Hindlimb muscle (tissue), 1 donor: Measurements from ENCODE around the gene CHST2. TPM values are rescaled to one million over a fixed set of nuclear protein-coding genes. Genes with fewer than 3 reads are reported as not detected.

Source experiments
- DNase-seq: peaks from one replicate; pipeline ENCODE4 v3.0.0-alpha.2; 2013
- polyA plus RNA-seq: library from polyadenylated mRNA; unstranded; fragments of 120-200 nt; gene quantifications from one replicate; pipeline ENCODE4 v1.2.1, GENCODE V29; 2013; ENCODE audit not compliant: insufficient read length

CHST2 gene
- polyA plus RNA-seq, 1 donor, result 4.4 TPM

GRCh38 chr3:143099210-143099609 lies 20.4 kb upstream of the CHST2 start:
- DNase-seq, result no peak

- DNase-seq, result no peak
These were observed 19.9 kb upstream of the CHST2 start for GRCh38 chr3:143099690-143100089.

- no peak for DNase-seq
These were observed 19.1 kb upstream of the CHST2 start for GRCh38 chr3:143100451-143100850.

GRCh38 chr3:143101792-143102381 lies 17.7 kb upstream of the CHST2 start:
- DNase-seq, result no peak

DNA sequence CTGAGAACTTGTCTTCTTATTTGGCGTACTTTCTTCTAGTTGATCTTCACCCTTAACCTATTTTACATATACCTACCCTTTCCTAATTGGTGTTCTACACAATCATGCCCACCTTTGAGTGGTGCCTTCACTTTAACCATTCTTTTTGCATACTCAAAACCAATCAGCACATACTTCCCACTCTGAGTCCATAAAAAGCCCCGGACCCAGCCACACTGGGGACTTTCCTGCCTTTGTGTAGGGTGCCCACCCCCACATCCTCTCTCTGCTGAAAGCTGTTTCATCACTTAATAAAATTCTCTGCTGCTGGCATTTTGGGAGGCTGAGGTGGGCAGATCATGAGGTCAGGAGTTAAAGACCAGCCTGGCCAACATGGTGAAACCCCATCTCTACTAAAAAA lies 15.9 kb upstream of the CHST2 start:
- DNase-seq, result no peak

- no peak for DNase-seq
These were observed 14.4 kb upstream of the CHST2 start for GRCh38 chr3:143105170-143105569.

DNA sequence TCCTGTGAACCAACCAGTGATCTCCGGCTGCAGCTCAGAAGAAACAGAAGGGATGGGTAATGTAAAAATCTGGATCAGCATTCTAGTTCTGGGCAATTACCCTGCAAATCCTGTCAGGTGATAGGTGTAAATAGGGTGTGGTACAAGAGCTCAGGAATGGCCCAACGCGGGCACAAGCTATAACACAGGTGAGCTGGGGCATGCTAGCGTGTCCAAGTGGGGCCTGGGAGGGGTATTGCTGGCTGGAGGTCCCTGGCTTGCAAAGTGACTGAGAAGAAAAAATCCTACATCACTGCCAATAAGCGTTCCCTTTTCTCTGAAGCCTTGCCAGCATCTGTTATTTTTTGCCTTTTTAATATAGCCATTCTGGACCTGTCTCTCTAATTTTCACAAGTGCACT lies 9.7 kb upstream of the CHST2 start:
- no peak for DNase-seq

DNA sequence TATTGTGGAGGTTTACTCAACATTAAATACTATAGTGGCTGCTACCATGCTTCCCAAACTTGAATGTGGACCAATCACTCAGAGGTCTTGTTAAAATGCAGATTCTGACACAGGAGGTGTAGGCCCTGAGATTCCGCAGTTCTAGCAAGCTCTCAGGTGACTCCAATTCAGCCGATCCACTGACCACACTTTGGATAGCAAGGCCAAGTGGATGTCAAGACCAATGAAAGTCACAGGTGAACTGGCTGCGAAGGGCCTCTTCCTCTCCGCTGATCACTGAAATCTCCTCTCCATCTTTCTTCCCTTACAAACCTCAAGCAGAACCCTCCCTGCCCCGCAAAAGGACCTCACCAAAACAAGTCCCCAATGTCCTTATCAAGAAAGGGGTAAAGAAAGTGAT lies 9.2 kb upstream of the CHST2 start:
- DNase-seq, result no peak

DNA sequence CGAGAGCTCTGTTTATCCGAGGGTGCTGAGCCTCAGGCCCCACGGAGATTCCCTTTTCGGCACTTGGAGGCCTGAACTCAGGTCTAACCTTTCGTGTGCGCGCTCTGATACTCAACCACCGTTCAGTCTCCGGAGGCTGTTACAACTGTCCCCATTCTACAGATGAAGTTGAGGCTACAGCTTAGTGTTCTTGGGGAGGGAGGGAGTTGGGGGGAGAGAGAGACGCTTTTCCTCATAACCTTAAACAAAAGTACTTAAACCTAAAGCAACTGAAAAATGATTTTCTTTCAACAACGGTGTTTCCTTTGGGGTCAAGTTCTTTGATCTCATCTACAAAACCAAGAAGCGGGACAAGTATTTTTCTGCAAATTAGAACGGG lies 952 bp upstream of the CHST2 start:
- DNase-seq, result no peak

DNA sequence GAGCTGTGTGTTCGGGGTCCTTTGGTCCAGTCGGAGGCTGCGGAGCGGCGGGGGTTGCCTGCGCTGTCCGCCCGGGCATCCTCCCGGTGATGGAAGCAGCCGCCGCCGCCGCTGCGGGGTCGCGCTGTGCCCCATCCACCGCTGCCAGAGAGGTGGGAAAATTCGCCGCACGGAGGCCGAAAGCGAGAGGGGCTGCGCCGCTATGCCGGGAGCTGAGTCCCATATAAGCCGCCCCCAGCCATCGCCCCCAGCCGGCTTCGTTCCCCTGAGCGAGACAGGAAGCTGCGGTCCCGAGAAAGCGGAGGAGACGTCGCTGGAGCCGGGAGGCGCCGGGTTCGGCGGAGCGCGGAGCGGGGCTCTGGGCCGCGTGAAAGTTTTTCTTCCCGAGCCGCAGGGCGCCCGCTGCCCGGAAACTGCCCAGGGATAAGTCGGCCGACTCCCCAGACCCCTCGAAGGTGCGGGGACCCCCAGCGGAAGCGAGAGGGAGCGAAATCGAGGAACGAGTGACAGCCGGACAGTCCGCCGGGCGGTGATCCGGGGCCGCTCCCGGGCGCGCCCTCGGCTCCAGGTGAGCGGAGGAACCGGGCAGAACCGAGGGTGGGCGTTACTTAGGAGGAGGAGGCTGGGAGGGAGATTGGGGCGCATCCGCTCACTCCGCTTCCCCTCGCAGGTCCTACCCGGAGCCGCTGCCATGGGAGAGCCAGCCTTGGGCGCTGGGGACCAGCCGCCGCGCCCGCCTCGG lies 574 bp downstream of the CHST2 start:
- DNase-seq, result peak; percentile 30

GRCh38 chr3:143120716-143121240 lies 1.2 kb downstream of the CHST2 start:
- peak; percentile 26 for DNase-seq

- DNase-seq, result peak; percentile 49
These were observed 1.9 kb downstream of the CHST2 start for GRCh38 chr3:143121241-143122088.

GRCh38 chr3:143122089-143122430 lies 2.5 kb downstream of the CHST2 start:
- DNase-seq, result no peak

- DNase-seq, result no peak
These were observed 3.2 kb downstream of the CHST2 start for GRCh38 chr3:143122608-143123352.

- no peak for DNase-seq
These were observed 3.9 kb downstream of the CHST2 start for GRCh38 chr3:143123353-143123984.

- DNase-seq, result no peak
These were observed 5.3 kb downstream of the CHST2 start for GRCh38 chr3:143124601-143125520.

DNA sequence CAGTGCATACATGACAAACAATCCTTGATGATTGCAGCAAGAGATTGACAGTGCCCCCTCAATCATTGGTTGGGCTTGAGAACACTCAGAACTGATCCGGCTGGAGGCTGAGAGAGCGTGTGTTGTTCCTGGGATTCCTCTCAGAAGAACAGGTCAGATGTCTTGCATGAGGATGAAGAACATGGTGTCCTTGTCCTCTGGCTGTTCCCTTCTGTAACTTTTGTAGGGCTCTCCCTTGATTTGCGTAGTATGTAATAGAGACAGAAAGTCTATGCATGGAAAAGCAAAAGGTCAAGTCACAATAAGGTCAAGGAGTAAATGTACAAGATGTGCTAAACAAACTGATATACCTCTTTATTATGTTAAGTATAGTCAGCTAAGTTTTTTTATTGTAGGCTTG lies 8.2 kb downstream of the CHST2 start:
- DNase-seq, result no peak

GRCh38 chr3:143128227-143128955 lies 8.8 kb downstream of the CHST2 start:
- DNase-seq, result peak; percentile 45

GRCh38 chr3:143132246-143132980 lies 12.8 kb downstream of the CHST2 start:
- DNase-seq, result no peak

- no peak for DNase-seq
These were observed 14.9 kb downstream of the CHST2 start for GRCh38 chr3:143134471-143134870.
